HG02610 (cell line): Measurements from ENCODE around the gene TAGAP.
"Not testable (repeated sequence)": the region's sequence is repeated elsewhere in the genome, so short reads cannot be mapped to it uniquely, and the experiment has no call there.

ENCODE experiments used
- ATAC-seq: cut with Tn5 transposase; IDR thresholded peaks from one replicate; pipeline ENCODE4 v1.9.1; 2021; ENCODE audit warnings: mild to moderate bottlenecking, moderate library complexity; ENCODE audit not compliant: unreplicated experiment

TAGAP gene

DNA sequence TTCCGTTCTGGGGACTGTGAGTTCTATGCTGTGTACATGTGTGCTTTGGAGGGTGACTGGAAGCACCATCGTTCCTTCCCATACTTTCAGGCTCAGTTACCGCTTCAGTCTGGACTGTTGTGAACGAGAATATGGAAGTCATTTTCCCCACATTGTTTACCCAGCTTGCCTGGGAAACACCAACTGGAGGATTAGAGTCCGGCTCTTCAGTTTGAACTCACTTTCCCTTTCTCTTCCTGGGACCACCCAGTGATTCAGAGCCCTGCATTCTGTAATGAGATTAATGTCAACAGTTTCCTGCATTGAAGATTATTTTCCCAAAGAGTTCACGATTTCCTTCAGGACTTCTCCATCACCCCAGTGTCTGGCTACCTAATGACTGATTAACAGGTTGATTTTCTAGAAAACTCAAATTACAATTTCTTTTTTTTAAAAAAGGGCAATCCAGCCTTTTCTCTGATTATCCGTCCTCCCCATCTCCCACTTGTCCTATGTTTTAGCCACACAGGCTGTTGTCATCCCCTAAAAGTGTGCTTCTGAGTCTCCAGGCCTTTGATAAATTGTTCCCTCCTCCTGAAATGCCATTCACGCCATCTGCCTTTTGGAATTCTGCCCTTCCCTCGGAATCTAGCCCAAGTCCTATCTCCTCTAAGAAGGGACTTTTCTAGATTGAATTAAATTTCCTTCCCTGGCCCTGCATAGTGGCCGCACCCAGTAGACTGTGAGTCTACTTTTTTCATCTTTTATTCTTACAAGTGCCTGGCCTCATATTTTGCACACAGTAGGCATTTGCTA is 3.3 kb upstream of the TAGAP start:
- no peak for ATAC-seq

DNA sequence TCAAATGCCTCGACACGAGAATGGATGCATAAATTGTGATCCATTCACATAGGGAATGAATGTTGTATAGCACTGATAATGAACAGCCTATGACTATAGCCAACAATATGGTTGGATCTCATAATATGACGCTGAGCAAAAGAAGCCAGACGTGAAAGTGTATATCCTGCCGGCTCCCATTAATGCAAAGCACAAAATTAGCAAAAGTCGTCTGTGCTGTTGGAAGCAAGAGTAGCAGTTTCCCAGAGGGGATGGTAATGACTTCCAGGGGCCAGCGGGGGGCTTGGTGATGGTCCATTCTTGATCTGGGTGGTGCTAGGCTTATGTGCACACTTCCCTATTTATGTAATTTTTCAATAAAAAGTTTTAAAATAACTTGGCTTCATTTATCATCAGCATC is 1.0 kb upstream of the TAGAP start:
- no peak for ATAC-seq

DNA sequence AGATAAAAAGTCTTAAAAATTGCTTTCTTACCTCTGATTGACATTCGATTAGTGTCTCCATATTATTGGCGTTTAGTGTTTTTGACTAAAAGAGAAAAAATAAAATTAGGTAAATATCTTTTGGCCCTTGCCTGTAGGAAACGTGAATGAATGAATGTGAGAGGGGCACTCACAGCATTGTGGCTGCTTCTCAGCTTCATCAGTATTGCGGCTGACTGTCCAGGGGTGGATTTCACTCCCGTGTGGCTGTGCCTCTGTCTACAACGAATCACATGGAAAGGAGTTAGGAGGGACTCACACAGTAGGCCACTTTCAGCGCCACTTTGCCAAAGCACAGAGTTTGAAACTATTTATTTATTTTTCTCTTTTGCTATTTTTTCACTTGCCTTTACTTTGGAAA is 844 bp downstream of the TAGAP start:
- no peak for ATAC-seq

DNA sequence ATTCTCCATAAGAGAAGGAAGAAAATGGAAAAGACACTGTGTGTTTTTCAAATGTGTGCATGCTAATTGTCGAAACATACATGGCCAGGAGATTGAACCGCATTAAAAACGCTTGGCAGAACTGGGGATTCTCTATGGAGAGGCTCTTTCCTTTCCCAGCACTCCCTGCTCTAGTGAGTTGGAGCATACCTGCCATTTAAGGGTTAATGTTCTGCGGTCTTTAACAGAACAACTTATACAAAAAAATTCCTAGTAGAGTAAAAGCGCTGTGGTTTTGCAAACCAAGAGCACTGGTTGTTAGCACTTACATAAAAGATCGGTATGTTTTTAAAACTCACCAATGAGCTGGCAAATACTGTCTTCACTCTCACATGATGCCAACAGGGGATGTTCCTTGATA is 1.5 kb downstream of the TAGAP start:
- no peak for ATAC-seq

DNA sequence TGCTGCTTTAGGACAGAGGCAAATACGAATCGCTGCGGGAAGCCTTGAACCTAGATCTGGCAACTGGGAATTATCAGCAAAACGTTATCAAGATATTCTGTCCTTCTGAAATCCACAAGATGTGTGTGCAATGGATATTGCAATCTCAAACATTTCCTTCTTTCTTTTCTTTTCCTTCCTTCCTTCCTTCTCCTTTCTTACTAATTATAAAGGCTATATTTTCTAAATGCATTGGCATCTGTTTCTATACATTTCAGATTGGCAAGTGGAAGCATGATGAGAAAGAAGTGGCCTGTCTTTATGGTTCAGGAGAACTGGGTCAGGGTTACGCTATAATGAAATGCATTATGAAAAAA is 2.0 kb downstream of the TAGAP start:
- no peak for ATAC-seq

DNA sequence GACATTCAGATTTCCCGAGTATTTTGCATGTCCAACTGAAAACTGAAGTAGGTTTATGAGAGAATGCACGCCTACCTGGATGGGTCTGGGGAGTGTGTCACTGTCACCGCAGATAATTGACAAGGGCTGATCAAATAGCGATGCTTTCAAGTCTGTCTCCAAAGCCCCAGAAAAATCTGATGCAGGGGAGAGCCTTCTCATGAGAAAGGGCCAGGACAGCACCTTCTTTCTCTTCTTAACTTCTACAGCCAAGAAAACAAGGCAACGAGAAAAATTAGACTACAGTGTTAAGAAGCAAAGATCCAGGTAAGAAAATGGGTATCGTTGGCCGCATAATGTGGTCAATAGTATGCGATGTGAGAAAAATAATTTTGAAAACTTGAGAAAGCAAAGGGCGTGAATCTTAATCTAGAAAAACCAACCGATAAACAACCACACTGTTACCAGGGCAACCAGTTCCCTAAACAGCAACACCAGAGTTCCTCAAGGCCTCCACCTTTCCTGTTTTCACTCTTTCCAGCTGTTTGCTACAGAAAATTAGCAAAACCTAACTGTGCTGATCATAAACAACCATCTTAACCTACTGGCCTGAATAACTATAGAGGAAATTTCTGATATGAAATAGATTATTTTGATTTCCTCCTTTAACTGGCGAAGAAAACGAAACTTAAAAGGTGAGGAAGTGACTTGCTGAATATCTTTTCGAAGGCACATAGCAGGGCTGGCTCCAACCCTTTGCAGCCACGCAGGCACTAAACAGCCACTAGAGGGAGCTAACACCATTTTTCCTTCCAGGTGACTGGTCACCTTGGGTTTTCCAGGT is 2.6 kb downstream of the TAGAP start:
- ATAC-seq: peak; percentile 28

DNA sequence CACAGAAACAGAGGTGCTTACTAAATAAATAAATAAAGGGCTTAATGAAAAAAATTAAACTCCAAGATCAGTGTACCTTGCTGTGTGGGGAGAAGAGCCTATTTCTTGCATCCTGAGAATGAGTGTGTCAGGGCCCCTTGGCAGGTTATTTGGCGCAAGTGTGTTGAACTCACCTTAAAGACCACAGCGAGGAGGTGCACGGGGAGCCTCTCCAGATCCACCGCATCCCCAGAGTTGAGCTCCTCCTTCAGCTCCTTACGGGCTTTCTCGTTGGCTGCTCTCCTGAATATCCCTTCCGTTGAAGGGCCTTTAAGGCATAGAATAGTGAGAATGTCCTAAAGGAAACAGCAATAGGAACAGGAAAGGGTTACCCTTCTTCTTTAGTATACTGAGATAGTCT is 3.6 kb downstream of the TAGAP start:
- ATAC-seq: no peak

DNA sequence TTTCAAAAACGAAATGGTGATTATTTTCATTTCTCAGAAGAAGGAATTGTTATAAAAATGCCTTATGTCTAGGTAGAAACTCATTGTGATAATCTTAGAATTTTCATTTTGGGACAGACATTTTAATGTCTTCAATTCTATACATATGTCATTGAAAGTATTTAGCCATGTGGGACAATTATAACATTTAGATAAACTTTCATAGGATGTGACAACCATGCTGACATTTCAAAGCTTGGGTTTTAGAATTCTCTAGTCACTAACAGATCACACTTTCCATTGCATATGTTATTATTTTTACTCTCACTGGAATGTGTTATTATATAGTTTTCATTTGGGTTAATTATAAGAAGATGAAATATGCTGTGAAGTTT is 4.9 kb downstream of the TAGAP start:
- ATAC-seq: no peak

DNA sequence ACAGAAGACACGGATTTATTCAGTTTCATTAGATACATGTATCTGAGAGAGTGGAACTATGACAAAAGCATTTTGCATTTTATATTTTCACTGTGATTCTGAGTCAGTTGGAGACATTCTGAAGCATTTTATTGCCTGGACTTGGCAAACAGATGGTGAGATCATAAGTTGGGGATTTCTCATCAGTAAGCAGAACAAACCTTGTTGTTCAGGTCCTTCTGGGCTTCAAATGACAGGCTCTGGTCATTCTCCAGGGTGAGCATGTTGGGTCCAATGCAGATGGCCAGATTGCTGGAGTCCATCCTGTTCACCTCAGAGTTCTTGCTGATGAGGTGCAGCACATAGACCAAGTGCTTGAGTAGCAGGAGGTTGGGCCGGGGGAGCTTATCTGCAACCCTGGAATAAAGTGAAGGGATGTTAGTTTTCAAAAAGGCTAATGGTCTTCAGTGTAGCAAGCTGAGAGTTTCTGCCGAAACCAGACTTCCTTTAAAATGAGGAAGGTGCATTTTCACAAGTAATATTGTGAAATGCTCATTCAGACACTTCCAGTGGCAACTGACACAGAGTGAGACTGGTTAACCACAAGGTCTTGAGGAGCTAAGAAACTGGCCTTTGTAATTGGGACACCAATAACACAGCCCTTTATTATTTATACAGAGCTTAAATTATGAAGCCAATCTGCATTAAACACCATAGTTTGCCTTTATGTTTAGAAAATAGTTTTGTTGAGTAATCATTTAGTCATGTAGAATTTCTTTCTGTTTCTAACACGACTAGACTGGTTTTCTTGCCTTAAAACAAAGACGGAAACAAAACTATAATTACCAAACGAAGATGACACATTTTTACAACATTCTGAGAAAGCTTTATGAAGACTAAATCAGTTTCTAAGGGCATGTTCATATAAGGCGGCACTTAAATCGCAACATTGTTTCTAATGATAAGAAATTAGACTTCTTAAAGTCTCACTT is 5.6 kb downstream of the TAGAP start:
- peak; percentile 83 for ATAC-seq

DNA sequence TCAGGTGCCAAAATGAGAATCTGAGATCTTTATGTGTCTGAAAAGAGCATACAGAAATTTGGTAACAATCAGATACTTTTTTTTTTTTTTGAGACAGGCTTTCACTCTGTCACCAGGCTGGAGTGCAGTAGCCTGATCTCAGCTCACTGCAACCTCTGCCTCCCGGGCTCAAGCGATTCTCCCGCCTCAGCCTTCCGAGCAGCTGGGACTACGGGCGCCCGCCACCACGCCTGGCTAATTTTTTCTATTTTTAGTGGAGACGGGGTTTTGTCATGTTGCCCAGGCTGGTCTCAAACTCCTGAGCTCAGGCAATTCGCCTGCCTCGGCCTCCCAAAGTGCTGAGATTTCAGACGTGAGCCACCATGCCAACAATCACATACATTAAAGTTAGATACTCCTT is 6.5 kb downstream of the TAGAP start:
- not testable (repeated sequence) for ATAC-seq

DNA sequence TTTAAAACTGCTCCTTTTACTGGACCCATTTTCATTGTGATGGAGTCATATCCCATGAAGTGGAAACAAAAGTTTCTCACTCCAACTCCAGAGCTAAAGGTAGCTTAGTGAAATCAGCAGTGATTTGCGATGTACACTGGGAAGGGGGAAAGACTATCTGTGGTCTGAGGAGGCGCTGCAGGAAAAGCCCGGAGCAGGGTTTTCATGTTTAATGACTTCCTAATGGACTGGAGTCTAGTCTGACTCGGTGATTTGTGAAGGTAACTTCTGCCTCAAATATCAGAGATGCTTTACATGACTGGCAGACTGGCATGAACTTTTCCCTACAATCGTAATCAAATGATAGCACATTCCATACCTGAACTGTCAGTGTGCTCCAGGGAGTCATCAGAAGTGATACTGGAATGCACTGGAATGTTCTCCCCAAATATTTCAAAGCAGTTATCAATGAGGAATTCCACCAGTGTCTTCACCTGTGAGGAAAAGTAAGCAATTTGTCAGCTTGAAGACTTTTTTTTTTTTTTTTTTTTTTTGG is 7.0 kb downstream of the TAGAP start:
- ATAC-seq: no peak

DNA sequence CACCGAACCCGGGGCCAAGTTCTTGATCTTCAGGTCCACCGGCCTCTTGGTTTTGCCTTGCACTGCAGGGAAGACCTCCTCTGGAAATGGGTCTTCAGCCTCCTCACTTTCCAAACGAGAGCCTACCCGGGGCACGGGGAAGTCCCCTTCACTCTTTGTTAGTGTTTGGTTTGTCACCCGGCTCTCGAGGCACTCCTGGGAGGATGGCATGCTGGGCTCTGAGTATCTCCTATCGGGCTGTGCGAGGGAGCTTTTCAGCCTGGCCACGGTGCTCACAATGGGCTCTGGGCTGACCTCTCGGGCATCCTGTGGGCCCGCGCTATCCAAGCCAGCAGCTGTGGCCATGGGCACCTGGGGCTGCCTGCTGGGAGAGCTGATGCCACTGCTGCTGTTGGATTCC is 8.1 kb downstream of the TAGAP start:
- no peak for ATAC-seq

DNA sequence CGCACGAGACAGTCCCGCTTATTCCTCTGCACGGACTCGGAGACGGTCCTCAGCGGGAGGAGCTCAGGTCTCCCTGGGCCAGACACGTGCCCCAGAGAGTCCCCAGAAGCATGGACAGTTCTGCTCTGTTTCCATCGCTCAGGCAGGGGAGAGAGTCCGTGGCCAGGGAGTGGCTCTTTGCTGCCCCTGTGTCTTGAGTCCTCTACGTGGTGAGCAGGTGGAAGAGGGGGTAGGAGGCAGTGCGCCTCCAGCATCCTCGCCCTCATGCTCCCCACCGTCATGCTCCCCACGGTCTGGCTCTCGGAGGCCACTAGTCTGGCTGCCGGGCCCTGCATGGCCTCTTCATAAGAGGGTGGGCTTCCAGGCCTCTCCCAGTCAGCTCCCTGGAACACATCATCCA is 8.9 kb downstream of the TAGAP start:
- ATAC-seq: no peak

DNA sequence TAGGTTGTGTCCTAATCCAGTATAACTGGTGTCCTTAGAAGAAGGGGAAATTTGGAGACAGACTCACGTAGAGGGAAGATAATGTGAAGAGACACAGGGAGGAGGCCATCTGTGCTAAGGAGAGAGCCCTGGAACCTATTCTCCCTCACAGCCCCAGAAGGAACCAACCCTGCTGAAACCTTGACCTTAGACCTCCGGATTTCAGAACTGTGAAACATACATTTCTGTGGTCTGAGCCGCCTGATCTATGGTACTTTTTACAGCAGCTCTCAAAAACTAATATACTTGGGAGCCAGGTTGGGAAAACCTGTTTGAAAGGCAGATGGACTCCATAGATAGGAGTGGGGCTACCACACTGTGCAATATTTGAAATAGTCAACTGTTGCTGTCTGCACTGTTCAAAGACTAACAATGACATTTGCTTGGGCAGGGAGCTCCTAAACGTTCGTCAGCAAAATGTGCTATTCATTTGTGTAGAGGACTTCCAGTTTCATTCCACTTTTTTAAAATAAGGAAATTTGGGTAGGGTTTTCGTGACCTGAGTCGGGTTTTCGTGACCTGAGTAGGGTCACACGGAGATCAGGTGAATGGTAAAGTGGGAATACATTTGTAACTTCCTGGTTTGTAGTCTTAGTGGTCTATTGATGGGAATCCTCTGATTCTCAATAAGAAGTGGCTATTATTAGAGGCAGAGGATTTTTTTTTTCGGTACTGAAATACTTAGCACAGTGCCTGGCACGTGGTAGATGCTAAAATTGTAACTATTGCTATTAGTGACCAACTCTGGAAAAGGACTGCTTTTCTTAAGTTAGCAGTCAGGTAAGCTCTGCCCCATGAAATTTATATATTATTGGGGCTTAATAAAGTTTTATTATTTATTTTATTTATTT is 11.4 kb downstream of the TAGAP start:
- ATAC-seq: no peak

DNA sequence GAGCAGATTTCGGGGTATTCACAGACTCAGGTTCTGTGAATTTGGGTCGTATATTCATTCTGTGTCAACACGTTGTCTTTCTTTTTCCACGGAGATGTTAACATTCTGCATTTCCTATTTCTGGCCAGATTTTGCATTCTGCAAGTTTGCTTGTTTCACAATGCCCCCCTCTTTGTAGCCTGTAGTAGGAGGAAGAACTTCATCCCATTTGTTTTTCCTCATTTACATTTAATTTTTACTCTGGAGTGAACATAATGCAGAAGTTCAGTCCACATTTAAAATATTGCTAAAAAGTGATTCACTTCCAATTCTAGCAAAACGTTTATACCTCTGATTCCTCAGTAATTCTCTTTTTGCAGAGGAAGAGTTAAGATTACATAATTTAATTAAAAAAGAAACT is 12.9 kb downstream of the TAGAP start:
- ATAC-seq: no peak

DNA sequence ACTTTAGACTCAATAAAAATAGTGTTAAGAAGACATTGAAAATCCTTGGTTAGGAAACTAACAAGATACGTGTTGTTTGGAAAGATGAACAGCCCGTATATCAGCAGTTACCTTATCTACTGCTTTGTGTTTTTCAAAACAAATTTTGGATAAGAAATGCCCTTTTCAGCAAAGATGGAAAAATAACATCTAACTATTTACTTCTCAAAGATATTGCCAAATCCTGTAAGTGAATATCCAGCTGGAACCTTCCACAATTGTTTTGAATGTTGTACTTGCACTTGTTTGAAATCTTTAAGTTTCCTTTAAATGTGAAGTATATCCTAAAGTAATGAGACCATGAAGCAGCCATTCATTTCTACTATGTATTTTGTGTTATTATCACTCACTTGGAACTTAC is 14.6 kb downstream of the TAGAP start:
- ATAC-seq: no peak

DNA sequence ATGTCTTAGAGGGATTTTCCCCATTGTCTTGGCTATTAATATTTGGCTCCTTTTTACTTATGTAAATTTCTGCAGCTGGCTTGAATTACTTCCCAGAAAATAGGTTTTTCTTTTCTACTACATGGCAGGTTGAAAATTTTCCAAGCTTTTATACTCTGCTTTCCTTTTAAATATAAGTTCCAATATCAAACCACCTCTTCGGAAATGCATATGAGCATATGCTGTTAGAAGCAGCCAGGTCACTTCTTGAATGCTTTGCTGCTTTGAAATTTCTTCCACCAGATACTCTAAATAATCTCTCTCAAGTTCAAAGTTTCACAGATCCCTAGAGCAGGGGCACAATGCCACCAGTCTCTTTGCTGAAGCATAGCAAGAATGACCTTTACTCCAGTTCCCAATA is 19.6 kb downstream of the TAGAP start:
- ATAC-seq: not testable (repeated sequence)

DNA sequence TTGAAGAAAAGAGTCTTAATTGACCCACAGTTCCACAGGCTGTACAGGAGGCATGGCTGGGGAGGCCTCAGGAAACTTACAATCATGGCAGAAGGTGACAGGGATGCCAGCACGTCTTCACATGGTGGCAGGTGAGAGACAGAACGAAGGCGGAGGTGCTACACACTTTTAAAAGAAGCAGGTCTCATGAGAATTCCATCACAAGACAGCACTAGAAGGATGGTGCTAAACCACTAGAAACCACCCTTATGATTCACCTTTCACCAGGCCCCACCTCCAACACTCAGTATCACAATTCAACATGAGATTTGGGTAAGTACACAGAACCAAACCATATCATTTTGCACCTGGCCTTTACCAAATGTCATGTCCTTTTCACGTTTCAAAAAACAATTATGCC is 20.9 kb downstream of the TAGAP start:
- no peak for ATAC-seq

DNA sequence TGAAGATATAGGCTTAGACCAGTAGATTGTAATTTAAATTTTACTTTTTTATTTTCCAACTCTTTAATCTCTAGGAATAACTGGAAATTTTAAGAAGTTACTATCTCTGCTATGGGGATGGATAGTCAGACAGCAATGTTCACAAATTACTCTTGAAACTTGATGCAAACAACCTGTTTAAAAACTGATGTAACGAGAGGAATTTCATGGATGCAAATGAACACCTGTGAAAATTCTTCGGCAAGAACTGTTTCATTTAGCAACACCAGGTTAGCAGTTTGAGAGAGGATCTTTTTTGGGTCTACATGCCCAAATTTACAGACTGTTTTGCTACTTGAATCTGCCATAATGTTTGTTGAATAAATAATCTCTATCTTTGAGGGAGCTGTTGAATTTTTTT is 24.8 kb downstream of the TAGAP start:
- ATAC-seq: no peak
